OCI-LY3 (cell line): ENCODE data around the gene C11orf21.

Experiments
- H2AFZ ChIP-seq: fragments of 200-600, 300-600 bp; shearing (Covaris generic); 2 replicates; pipeline ENCODE4 v1.6.0; 2014; ENCODE audit warnings: antibody characterized with exemption, low read depth, low read length
- H3K27ac ChIP-seq: fragments of 200-600, 300-600 bp; sonication (generic); 2 replicates; pipeline ENCODE4 v1.5.1; 2014; ENCODE audit warnings: mild to moderate bottlenecking, low read length, moderate library complexity, mixed read lengths
- H3K27me3 ChIP-seq: fragments of 200-600, 300-600 bp; sonication (generic); 2 replicates; pipeline ENCODE4 v1.6.1; 2014; ENCODE audit warnings: low read depth, low read length, mixed read lengths
- H3K36me3 ChIP-seq: fragments of 200-600, 300-600 bp; sonication (generic); replicated peaks from 2 replicates; pipeline ENCODE3; 2014; ENCODE audit warnings: low read depth, low read length, mixed read lengths
- H3K4me1 ChIP-seq: fragments of 300-600, 200-600 bp; sonication (generic); 2 replicates; pipeline ENCODE4 v1.6.1; 2014; ENCODE audit warnings: low read length, mixed read lengths
- H3K4me2 ChIP-seq: fragments of 200-600, 300-600 bp; sonication (generic); 2 replicates; pipeline ENCODE4 v1.6.1; 2014; ENCODE audit warnings: low read length, mixed read lengths
- H3K4me3 ChIP-seq: fragments of 300-600, 200-600 bp; sonication (generic); 2 replicates; pipeline ENCODE4 v1.5.1; 2014; ENCODE audit warnings: antibody characterized with exemption, mild to moderate bottlenecking, low read length, moderate library complexity
- H3K79me2 ChIP-seq: fragments of 300-600, 200-600 bp; shearing (Covaris generic); 2 replicates; pipeline ENCODE4 v1.6.1; 2014; ENCODE audit warnings: mild to moderate bottlenecking, low read length, mixed read lengths
- H3K9ac ChIP-seq: fragments of 300-600, 200-600 bp; shearing (Covaris generic); 2 replicates; pipeline ENCODE4 v1.6.0; 2014; ENCODE audit warnings: mild to moderate bottlenecking, low read length, moderate library complexity
- H3K9me3 ChIP-seq: fragments of 200-600, 300-600 bp; shearing (Covaris generic); 2 replicates; pipeline ENCODE4 v1.6.1; 2014; ENCODE audit warnings: low read length, mixed read lengths; ENCODE audit not compliant: insufficient read depth
- H4K20me1 ChIP-seq: fragments of 200-600, 300-600 bp; sonication (generic); 2 replicates; pipeline ENCODE4 v1.6.1; 2016; ENCODE audit warnings: low read length, mixed read lengths; ENCODE audit not compliant: insufficient read depth
- EZH2phosphoT487 ChIP-seq: fragments of 200-600 bp; shearing (Covaris generic); IDR thresholded peaks from 2 replicates; pipeline ENCODE4 v1.6.1; 2018; ENCODE audit warnings: antibody characterized with exemption, mixed run types, low read depth
- TF ChIP-seq, protein P1 (sequence below): fragments of 200-600, 300-600 bp; sonication (generic); IDR thresholded peaks from 2 replicates; pipeline ENCODE4 v1.5.1; 2014; ENCODE audit warnings: antibody characterized with exemption, low read length, low read depth

Gene C11orf21

GRCh38 chr11:2303627-2304505 lies 2.1 kb upstream of the C11orf21 start:
- Histone ChIP-seq H3K79me2 (no peaks in the 10 kb centered on the region), H3K9me3 (no peaks in the 10 kb centered on the region), H3K4me1 (no peaks in the 10 kb centered on the region), H3K9ac (no peak overlapping the region), H3K27me3 (no peaks in the 10 kb centered on the region), H3K36me3 (no peaks in the 10 kb centered on the region), H3K27ac (no peak overlapping the region), H4K20me1 (no peaks in the 10 kb centered on the region), H3K4me2 (no peak overlapping the region), H2AFZ (no peak overlapping the region), H3K4me3 (no peak overlapping the region)
- TF ChIP-seq EZH2phosphoT487 = no peak
- TF ChIP-seq, protein P1, sequence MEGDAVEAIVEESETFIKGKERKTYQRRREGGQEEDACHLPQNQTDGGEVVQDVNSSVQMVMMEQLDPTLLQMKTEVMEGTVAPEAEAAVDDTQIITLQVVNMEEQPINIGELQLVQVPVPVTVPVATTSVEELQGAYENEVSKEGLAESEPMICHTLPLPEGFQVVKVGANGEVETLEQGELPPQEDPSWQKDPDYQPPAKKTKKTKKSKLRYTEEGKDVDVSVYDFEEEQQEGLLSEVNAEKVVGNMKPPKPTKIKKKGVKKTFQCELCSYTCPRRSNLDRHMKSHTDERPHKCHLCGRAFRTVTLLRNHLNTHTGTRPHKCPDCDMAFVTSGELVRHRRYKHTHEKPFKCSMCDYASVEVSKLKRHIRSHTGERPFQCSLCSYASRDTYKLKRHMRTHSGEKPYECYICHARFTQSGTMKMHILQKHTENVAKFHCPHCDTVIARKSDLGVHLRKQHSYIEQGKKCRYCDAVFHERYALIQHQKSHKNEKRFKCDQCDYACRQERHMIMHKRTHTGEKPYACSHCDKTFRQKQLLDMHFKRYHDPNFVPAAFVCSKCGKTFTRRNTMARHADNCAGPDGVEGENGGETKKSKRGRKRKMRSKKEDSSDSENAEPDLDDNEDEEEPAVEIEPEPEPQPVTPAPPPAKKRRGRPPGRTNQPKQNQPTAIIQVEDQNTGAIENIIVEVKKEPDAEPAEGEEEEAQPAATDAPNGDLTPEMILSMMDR = no peak

DNA sequence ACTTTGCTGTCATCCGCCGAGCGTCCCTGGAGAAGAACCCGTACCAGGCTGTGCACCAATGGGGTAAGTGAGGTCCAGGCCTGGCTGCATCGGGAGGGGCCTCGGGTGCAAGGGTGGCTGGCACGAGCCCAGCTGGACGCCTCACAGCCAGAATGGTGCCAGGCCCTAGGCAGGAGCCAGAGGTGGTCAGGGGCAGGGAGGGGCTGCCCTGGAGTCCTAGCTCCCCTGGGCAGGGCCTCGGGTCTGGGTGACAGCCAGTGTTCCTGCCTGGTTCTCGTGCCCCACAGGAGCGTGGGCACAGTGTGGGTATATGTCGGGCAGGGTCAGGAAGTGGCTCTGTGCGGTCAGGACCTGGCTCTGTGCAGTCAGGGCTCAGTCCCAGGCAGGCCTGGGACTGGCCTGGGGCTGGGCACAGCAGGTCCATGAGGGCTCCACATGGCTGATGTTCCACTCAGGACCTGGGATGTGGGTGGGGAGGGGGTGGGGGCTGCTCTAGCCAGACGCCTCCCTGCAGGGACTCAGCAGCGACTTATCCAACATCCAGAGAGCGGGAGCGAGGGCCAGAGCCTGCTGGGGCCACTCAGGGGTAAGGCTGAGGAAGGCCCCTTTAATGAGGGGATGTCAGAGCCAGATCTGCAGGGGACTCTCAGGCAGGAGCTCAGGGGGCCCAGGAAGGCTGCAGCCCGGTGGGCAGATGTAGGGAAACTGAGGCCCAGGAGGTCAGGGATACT lies 1.3 kb upstream of the C11orf21 start:
- TF ChIP-seq, protein P1 = no peak
- TF ChIP-seq EZH2phosphoT487 = no peak
- no peak overlapping the region for H3K4me3 ChIP-seq
- no peaks in the 10 kb centered on the region for H4K20me1 ChIP-seq
- H3K4me2 ChIP-seq = no peak overlapping the region
- no peak overlapping the region for H3K9ac ChIP-seq
- H3K27ac ChIP-seq = no peak overlapping the region
- H3K9me3 ChIP-seq = no peaks in the 10 kb centered on the region
- H3K4me1 ChIP-seq = no peaks in the 10 kb centered on the region
- no peaks in the 10 kb centered on the region for H3K36me3 ChIP-seq
- no peaks in the 10 kb centered on the region for H3K27me3 ChIP-seq
- no peaks in the 10 kb centered on the region for H3K79me2 ChIP-seq
- no peak overlapping the region for H2AFZ ChIP-seq

DNA sequence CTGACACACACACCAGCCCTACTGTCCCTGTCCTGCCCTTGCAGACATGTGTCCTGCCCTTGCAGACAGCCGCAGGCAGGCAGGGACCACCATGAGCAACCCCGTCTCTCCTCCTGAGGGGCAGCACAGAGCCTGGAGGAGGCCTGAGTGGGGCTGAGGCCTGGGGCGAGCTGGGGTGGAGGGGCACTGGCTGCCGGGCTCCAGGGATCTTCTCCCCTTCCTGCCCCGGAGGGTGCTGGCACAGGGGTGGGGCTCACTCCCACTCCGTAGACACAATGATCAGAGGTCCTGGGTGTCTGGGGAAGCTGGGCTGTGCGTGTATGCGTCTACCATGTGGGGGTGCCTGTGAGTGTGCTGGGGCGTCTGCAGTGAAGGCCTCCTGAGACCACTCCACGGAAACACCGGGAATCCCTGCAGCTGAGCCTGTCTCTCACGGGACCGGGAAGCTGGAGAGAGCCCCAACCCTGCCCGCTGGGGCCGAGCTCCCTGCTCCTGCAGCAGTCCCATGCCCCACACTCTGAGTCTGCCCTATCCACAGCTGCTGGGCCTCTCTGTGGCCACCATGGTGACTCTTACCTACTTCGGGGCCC lies 683 bp upstream of the C11orf21 start:
- Histone ChIP-seq H3K9me3 (no peaks in the 10 kb centered on the region), H3K36me3 (no peaks in the 10 kb centered on the region), H3K4me2 (no peak overlapping the region), H2AFZ (no peak overlapping the region), H3K9ac (no peak overlapping the region), H3K27ac (no peak overlapping the region), H3K4me3 (no peak overlapping the region), H3K27me3 (no peaks in the 10 kb centered on the region), H4K20me1 (no peaks in the 10 kb centered on the region), H3K4me1 (no peaks in the 10 kb centered on the region), H3K79me2 (no peaks in the 10 kb centered on the region)
- no peak for TF ChIP-seq EZH2phosphoT487
- TF ChIP-seq, protein P1 = no peak
